Chondrocyte (in vitro differentiated cells): Measurements from ENCODE around the gene GLDN. TPM values are rescaled to one million over a fixed set of nuclear protein-coding genes. Genes with fewer than 3 reads are reported as not detected.

Experiments used
- DNase-seq: peaks from one replicate; pipeline ENCODE4 v3.0.0; 2021; ENCODE audit warnings: mixed read lengths, low spot score
- H3K27ac Mint-ChIP-seq: one replicate; pipeline ENCODE4 v1.8.0; 2021; ENCODE audit warnings: mild to moderate bottlenecking, moderate library complexity, mixed read lengths; ENCODE audit not compliant: unreplicated experiment
- H3K27me3 Mint-ChIP-seq: 2 replicates; pipeline ENCODE4 v1.8.0; 2021; ENCODE audit warnings: low read depth, mixed read lengths
- H3K36me3 Mint-ChIP-seq: 2 replicates; pipeline ENCODE4 v1.8.0; 2021; ENCODE audit warnings: low read depth, mixed read lengths
- H3K4me1 Mint-ChIP-seq: 2 replicates; pipeline ENCODE4 v1.8.0; 2021; ENCODE audit warnings: low read depth, mild to moderate bottlenecking, mixed read lengths
- H3K4me3 Mint-ChIP-seq: one replicate; pipeline ENCODE4 v1.8.0; 2021; ENCODE audit warnings: mild to moderate bottlenecking, moderate library complexity, mixed read lengths; ENCODE audit not compliant: unreplicated experiment
- H3K9me3 Mint-ChIP-seq: 2 replicates; pipeline ENCODE4 v1.8.0; 2021; ENCODE audit warnings: low read depth, mixed read lengths
- total RNA-seq: library from RNA; stranded (reverse); gene quantifications from 3 replicates; pipeline ENCODE4 v1.2.1, GENCODE V29; 2021
- TF ChIP-seq, protein P1 (sequence below): fragments of 200-600 bp; sonication (generic); IDR thresholded peaks from 2 replicates; pipeline ENCODE4 v1.5.0; 2021; ENCODE audit warnings: antibody characterized with exemption, mild to moderate bottlenecking, moderate library complexity

Gene GLDN
- total RNA-seq, 1 donor from 2014 or later = 0.35 TPM

DNA sequence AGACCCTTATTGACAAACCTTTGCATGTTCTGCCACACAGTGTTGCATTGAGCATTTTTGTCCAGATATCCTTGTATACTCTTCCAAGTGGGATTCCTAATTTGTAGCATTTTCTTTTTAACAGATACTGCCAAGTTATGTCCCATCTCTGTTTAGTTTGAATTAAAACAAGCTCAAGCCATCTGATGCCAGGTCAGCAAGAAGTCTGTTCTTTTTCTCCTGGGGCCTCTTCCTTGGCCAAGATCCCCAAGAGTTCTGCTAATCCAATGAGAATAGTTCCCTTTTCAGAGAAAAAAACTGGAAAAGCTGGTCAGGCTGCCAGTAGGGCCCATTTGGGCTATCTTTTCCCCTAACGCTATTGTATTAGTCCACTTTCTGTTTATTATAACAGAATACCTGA is 29.8 kb downstream of the GLDN start:
- peaks cover 15% of the 10 kb centered on the region for H3K4me1 Mint-ChIP-seq
- TF ChIP-seq, protein P1, sequence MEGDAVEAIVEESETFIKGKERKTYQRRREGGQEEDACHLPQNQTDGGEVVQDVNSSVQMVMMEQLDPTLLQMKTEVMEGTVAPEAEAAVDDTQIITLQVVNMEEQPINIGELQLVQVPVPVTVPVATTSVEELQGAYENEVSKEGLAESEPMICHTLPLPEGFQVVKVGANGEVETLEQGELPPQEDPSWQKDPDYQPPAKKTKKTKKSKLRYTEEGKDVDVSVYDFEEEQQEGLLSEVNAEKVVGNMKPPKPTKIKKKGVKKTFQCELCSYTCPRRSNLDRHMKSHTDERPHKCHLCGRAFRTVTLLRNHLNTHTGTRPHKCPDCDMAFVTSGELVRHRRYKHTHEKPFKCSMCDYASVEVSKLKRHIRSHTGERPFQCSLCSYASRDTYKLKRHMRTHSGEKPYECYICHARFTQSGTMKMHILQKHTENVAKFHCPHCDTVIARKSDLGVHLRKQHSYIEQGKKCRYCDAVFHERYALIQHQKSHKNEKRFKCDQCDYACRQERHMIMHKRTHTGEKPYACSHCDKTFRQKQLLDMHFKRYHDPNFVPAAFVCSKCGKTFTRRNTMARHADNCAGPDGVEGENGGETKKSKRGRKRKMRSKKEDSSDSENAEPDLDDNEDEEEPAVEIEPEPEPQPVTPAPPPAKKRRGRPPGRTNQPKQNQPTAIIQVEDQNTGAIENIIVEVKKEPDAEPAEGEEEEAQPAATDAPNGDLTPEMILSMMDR = no peak
- H3K9me3 Mint-ChIP-seq = no peaks in the 10 kb centered on the region
- H3K36me3 Mint-ChIP-seq = no peaks in the 10 kb centered on the region
- H3K27ac Mint-ChIP-seq = no peak overlapping the region
- H3K27me3 Mint-ChIP-seq = no peaks in the 10 kb centered on the region
- no peak for DNase-seq
- H3K4me3 Mint-ChIP-seq = no peak overlapping the region

DNA sequence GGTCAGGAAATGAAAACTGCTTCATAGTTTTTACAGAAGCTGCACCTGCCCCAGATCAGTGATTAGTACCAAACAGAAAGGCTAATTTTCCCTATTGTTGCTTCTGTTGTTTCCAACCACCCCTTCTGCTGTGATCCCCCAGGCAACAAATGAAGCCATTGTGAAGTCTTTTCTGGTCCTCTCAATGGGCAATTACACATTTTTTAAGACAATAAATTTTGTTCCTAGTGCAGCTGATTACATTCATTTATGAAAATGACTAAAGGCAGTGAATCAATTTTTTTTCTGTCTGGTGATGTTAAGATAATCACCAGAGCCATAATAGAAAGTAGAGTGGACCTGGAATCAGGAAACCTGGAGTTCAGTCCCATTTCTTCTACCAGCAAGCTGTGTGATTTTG is 32.7 kb downstream of the GLDN start:
- no peaks in the 10 kb centered on the region for H3K9me3 Mint-ChIP-seq
- TF ChIP-seq, protein P1 = no peak
- H3K36me3 Mint-ChIP-seq = no peaks in the 10 kb centered on the region
- H3K4me1 Mint-ChIP-seq = peaks cover 3% of the 10 kb centered on the region
- DNase-seq = no peak
- no peak overlapping the region for H3K27ac Mint-ChIP-seq
- H3K4me3 Mint-ChIP-seq = no peak overlapping the region
- no peaks in the 10 kb centered on the region for H3K27me3 Mint-ChIP-seq

DNA sequence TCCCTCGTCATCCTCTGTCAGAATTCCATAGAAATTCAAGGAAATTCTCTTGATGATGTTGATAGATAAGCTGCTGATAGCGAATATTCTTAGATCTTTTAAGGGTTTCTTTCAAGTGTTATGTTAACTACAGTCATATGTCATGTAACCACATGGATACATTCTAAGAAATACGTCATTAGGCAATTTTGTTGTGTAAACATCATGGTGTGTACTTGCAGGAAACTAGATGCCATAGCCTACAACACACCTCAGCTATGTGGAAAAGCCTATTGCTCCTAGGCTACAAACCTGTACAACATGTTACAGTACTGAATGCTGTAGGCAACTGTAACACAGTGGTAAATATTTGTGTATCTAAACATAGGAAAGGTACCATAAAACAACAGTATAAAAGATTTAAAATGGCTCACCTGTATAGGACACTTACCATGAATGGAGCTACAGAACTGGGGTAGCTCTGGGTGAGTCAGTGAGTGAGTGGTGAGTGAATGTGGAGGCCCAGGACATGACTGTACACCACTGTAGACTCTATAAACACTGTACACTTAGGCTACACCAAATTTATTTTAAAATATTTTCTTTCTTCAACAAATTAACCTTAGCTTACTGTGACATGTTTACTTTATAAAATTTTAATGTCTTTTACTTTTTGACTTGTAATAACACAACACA is 34.6 kb downstream of the GLDN start:
- Mint-ChIP-seq H3K27me3 (no peaks in the 10 kb centered on the region), H3K4me3 (no peak overlapping the region), H3K4me1 (peaks cover 2% of the 10 kb centered on the region), H3K9me3 (no peaks in the 10 kb centered on the region), H3K27ac (no peak overlapping the region), H3K36me3 (no peaks in the 10 kb centered on the region)
- DNase-seq = no peak
- TF ChIP-seq, protein P1 = no peak

DNA sequence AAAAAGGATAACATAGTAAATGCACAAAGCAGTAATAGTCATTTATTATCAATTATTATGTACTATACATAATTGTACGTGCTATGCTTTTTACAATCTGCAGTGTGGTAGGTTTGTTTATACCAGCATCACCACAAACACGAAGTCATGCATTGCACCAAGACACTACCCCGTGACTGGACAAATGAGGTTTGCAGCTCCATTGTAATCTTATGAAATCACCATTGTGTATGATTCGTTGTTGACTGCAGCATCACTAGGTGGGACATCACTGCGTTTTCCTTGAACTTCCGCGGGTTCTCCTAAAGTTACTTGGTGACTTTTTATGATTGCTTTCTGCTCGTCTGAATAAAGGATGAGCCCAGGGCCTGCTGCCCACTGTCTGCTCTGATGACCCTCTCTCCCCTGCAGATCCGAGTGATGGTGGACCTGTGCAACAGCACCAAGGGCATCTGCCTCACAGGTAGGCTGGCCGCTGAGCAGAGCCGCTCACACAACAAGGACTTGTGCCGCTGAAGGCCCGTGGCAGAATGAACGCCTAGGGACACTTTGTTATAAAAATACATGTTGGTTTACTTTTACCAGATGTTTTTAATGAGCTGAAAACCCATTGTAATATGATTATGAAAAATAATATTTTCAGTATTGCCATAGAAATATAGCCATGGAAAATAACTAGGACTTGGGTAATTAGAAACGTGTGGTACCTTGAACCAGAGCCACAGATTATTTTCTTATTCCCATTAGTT is 35.8 kb downstream of the GLDN start:
- H3K4me1 Mint-ChIP-seq = peaks cover 11% of the 10 kb centered on the region
- H3K4me3 Mint-ChIP-seq = no peak overlapping the region
- H3K36me3 Mint-ChIP-seq = no peaks in the 10 kb centered on the region
- TF ChIP-seq, protein P1 = no peak
- no peaks in the 10 kb centered on the region for H3K9me3 Mint-ChIP-seq
- DNase-seq = no peak
- H3K27ac Mint-ChIP-seq = no peak overlapping the region
- no peaks in the 10 kb centered on the region for H3K27me3 Mint-ChIP-seq

DNA sequence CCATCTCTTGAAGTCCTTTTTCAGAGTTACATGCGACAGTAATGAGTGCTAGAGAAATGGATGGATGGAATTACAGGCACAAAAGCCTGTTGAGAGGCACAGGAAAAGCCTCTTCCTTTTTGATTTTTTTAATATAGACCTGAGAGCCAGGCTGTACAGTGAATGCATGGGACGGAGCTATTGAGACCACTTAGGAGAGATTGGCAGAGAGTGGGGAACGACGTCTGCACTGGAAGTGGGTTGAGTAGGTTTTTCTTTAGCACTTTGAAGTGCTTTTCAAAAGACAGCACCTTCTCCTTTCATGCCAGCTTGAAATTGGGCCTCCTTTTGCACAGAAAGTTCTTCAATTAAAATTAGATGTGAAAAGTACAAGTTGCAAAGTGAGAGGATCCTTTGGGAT is 37.0 kb downstream of the GLDN start:
- TF ChIP-seq, protein P1 = no peak
- no peak for DNase-seq
- peaks cover 14% of the 10 kb centered on the region for H3K4me1 Mint-ChIP-seq
- H3K9me3 Mint-ChIP-seq = no peaks in the 10 kb centered on the region
- H3K4me3 Mint-ChIP-seq = no peak overlapping the region
- peaks cover 1% of the 10 kb centered on the region for H3K27me3 Mint-ChIP-seq
- no peak overlapping the region for H3K27ac Mint-ChIP-seq
- H3K36me3 Mint-ChIP-seq = no peaks in the 10 kb centered on the region
